ENCODE measurements around the gene RPSA. TPM values are rescaled to one million over a fixed set of nuclear protein-coding genes. Genes with fewer than 3 reads are reported as not detected.

Gene RPSA
- polyA plus RNA-seq, 1 donor (not counting 4 experiments of a cell fraction or from before 2014, with no cell fraction given): 3,195 TPM

DNA sequence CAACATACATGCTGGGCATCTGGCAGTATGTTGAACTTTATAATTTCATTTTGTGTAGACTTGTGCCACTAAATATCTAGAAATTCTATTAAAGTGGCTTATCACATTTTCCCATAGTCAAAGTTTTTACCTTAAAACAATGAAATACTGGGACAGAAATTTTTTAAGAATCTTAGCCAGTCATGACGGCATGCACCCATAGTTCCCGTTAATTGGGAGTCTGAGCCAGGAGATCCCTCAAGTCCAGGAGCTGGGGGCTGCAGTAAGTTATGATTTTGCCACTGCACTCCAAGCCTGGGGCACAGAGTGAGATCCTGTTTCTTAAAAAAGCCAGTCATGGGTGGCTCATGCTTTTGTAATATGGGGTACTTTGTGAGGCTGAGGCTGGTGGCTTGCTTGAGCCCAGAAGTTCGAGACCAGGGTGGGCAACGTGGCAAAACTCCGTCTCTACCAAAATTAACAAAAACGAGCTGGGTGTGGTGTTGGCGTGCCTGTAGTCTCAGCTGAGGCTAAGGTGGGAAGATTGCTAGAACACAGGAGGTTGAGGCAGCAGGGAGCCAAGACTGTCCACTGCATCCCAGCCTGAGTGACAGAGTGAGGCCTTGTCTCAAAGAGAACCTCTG lies 3.1 kb downstream of the RPSA start:
- Histone ChIP-seq H3K4me2 (ENCODE audit: control insufficient read depth, extremely low read depth, insufficient read depth, low read depth, low read length) (peak overlapping the region; percentile 99), H3K36me3 (ENCODE audit: control insufficient read depth in 2 of 2, extremely low read depth in 1 of 2, insufficient read depth in 2 of 2, low read length in 2 of 2) (peaks cover 27 to 54% of the 10 kb centered on the region in 2 experiments), H3K9ac (ENCODE audit: control insufficient read depth, extremely low read depth, insufficient read depth, low read length) (peak overlapping the region; percentile 89), H3K27ac (ENCODE audit: control insufficient read depth, insufficient read depth, low read length) (peak overlapping the region; percentile 28), H3K27me3 (ENCODE audit: control insufficient read depth, extremely low read depth, insufficient read depth, low read length) (no peaks in the 10 kb centered on the region), H3K4me1 (ENCODE audit: control insufficient read depth, extremely low read depth, insufficient read depth, low read length) (peaks cover 35% of the 10 kb centered on the region), H4K20me1 (ENCODE audit: control insufficient read depth, extremely low read depth, insufficient read depth, low read length) (peaks cover 32% of the 10 kb centered on the region), H2AFZ (ENCODE audit: control insufficient read depth, low read length) (no peak overlapping the region), H3K9me3 (ENCODE audit: control insufficient read depth, low read depth, low read length) (no peaks in the 10 kb centered on the region), H3K9me1 (ENCODE audit: control insufficient read depth, extremely low read depth, insufficient read depth, low read length) (no peaks in the 10 kb centered on the region), H3K79me2 (ENCODE audit: control insufficient read depth, insufficient read depth, low read length) (peaks cover 41% of the 10 kb centered on the region), H3K4me3 (ENCODE audit: control insufficient read depth in 2 of 3, extremely low read depth in 1 of 3, insufficient read depth in 2 of 3, low read depth in 1 of 3, low read length in 3 of 3) (peak overlapping the region in 2 of 3 experiments; percentile 24 to 40)
- no peak for TF ChIP-seq EZH2 (IDR thresholded peaks at IDR 0.05; ENCODE audit: low read length)
- TF ChIP-seq, protein P1, sequence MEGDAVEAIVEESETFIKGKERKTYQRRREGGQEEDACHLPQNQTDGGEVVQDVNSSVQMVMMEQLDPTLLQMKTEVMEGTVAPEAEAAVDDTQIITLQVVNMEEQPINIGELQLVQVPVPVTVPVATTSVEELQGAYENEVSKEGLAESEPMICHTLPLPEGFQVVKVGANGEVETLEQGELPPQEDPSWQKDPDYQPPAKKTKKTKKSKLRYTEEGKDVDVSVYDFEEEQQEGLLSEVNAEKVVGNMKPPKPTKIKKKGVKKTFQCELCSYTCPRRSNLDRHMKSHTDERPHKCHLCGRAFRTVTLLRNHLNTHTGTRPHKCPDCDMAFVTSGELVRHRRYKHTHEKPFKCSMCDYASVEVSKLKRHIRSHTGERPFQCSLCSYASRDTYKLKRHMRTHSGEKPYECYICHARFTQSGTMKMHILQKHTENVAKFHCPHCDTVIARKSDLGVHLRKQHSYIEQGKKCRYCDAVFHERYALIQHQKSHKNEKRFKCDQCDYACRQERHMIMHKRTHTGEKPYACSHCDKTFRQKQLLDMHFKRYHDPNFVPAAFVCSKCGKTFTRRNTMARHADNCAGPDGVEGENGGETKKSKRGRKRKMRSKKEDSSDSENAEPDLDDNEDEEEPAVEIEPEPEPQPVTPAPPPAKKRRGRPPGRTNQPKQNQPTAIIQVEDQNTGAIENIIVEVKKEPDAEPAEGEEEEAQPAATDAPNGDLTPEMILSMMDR (optimal IDR thresholded peaks at IDR 0.05 in 1 of 3, IDR thresholded peaks at IDR 0.05 in 1 of 3, conservative IDR thresholded peaks at IDR 0.05 in 1 of 3; ENCODE audit: extremely low read depth in 1 of 3, insufficient read depth in 2 of 3, low read length in 3 of 3): no peak
- dilution Hi-C loops (cut with MboI; ENCODE audit: extremely low pct_ligation_motif_present, low sequenced_read_pairs): no loop called here
- FAIRE-seq: no peak
- DNase-seq (ENCODE audit: low read depth, low spot score): no peak

DNA sequence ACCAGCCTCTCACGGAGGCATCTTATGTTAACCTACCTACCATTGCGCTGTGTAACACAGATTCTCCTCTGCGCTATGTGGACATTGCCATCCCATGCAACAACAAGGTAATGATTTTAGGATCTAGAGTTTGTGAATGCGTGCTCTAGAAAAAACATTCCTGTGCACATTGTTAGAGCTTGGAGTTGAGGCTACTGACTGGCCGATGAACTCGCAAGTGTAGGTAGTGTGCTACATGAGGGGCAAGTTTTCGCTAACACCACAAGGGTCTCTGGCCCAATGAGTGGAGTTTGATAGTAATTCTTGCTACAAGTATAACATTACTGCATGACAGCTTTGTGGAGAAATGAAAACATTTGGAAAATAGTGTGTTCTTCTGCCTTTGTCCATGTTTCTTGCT lies 4.4 kb downstream of the RPSA start:
- peaks cover 27 to 54% of the 10 kb centered on the region in 2 experiments for H3K36me3 ChIP-seq (ENCODE audit: control insufficient read depth in 2 of 2, extremely low read depth in 1 of 2, insufficient read depth in 2 of 2, low read length in 2 of 2)
- H3K4me1 ChIP-seq (ENCODE audit: control insufficient read depth, extremely low read depth, insufficient read depth, low read length): peaks cover 31% of the 10 kb centered on the region
- H2AFZ ChIP-seq (ENCODE audit: control insufficient read depth, low read length): no peak overlapping the region
- dilution Hi-C loops (cut with MboI; ENCODE audit: extremely low pct_ligation_motif_present, low sequenced_read_pairs): no loop called here
- H3K4me2 ChIP-seq (ENCODE audit: control insufficient read depth, extremely low read depth, insufficient read depth, low read depth, low read length): no peak overlapping the region
- H3K27ac ChIP-seq (ENCODE audit: control insufficient read depth, insufficient read depth, low read length): no peak overlapping the region
- no peak for DNase-seq (ENCODE audit: low read depth, low spot score)
- H3K4me3 ChIP-seq (ENCODE audit: control insufficient read depth in 2 of 3, extremely low read depth in 1 of 3, insufficient read depth in 2 of 3, low read depth in 1 of 3, low read length in 3 of 3): no peak overlapping the region
- H3K9me3 ChIP-seq (ENCODE audit: control insufficient read depth, low read depth, low read length): no peaks in the 10 kb centered on the region
- no peaks in the 10 kb centered on the region for H3K9me1 ChIP-seq (ENCODE audit: control insufficient read depth, extremely low read depth, insufficient read depth, low read length)
- FAIRE-seq: no peak
- H3K79me2 ChIP-seq (ENCODE audit: control insufficient read depth, insufficient read depth, low read length): peaks cover 41% of the 10 kb centered on the region
- H3K9ac ChIP-seq (ENCODE audit: control insufficient read depth, extremely low read depth, insufficient read depth, low read length): no peak overlapping the region
- H4K20me1 ChIP-seq (ENCODE audit: control insufficient read depth, extremely low read depth, insufficient read depth, low read length): peaks cover 32% of the 10 kb centered on the region
- H3K27me3 ChIP-seq (ENCODE audit: control insufficient read depth, extremely low read depth, insufficient read depth, low read length): no peaks in the 10 kb centered on the region
- no peak for TF ChIP-seq EZH2 (IDR thresholded peaks at IDR 0.05; ENCODE audit: low read length)
- TF ChIP-seq, protein P1 (optimal IDR thresholded peaks at IDR 0.05 in 1 of 3, IDR thresholded peaks at IDR 0.05 in 1 of 3, conservative IDR thresholded peaks at IDR 0.05 in 1 of 3; ENCODE audit: extremely low read depth in 1 of 3, insufficient read depth in 2 of 3, low read length in 3 of 3): no peak
